Measurements from ENCODE around the gene NOVA2.
A peak's percentile ranks its signal among the peaks of the same experiment; 100 is the strongest.
"Not testable (repeated sequence)": the region's sequence is repeated elsewhere in the genome, so short reads cannot be mapped to it uniquely, and the experiment has no call there.

The NOVA2 gene

GRCh38 chr19:45900738-45901431 is 72.8 kb downstream of the NOVA2 start:
- peak overlapping the region in 4 of 5 donors; percentile 48 to 88 (median 72) for H3K4me3 ChIP-seq (ENCODE audit: low read depth in 1 of 5, low read length in 5 of 5)
- H3K9ac ChIP-seq (ENCODE audit: low read length in 5 of 5), result peak overlapping the region in 1 of 5 donors; percentile 59
- H3K27me3 ChIP-seq (ENCODE audit: control insufficient read depth in 5 of 5, insufficient read depth in 4 of 5, low read length in 5 of 5), result no peaks in the 10 kb centered on the region
- H3K36me3 ChIP-seq (ENCODE audit: control insufficient read depth in 5 of 5, insufficient read depth in 5 of 5, low read length in 5 of 5), result peaks cover 0 to 18% (median 15%) of the 10 kb centered on the region in 5 donors
- H3K9me3 ChIP-seq (ENCODE audit: control insufficient read depth in 5 of 5, low read length in 5 of 5), result no peaks in the 10 kb centered on the region
- H3K4me1 ChIP-seq (ENCODE audit: control insufficient read depth in 5 of 5, insufficient read depth in 5 of 5, low read length in 5 of 5), result peaks cover 3 to 26% (median 24%) of the 10 kb centered on the region in 5 donors
- no peak overlapping the region for H3K27ac ChIP-seq (ENCODE audit: low read depth, low read length)

GRCh38 chr19:45899919-45900589 is 73.6 kb downstream of the NOVA2 start:
- no peak overlapping the region for H3K4me3 ChIP-seq (ENCODE audit: low read depth in 1 of 5, low read length in 5 of 5)
- H3K27me3 ChIP-seq (ENCODE audit: control insufficient read depth in 5 of 5, insufficient read depth in 4 of 5, low read length in 5 of 5), result no peaks in the 10 kb centered on the region
- no peak overlapping the region for H3K27ac ChIP-seq (ENCODE audit: low read depth, low read length)
- peaks cover 0 to 25% (median 20%) of the 10 kb centered on the region in 5 donors for H3K36me3 ChIP-seq (ENCODE audit: control insufficient read depth in 5 of 5, insufficient read depth in 5 of 5, low read length in 5 of 5)
- H3K9ac ChIP-seq (ENCODE audit: low read length in 5 of 5), result no peak overlapping the region
- no peaks in the 10 kb centered on the region for H3K9me3 ChIP-seq (ENCODE audit: control insufficient read depth in 5 of 5, low read length in 5 of 5)
- peaks cover 3 to 26% (median 24%) of the 10 kb centered on the region in 5 donors for H3K4me1 ChIP-seq (ENCODE audit: control insufficient read depth in 5 of 5, insufficient read depth in 5 of 5, low read length in 5 of 5)

DNA sequence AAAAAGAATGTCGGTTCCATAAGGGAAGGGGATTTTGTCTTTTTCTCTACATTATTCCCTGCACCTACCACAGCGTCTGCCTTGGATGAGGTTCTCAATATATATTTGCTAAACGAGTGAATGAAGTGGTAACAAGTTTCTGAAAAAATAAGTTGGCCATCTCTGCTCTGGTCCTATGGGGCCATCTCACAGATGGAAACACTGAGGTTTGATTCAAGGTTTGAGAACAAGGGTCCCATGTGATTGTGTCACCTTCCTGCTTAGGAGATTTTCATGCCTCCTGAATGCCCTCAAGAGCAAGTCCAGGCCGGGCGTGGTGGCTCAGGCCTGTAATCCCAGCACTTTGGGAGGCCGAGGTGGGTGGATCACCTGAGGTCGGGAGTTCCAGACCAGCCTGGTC is 74.4 kb downstream of the NOVA2 start:
- Histone ChIP-seq H3K27me3 (ENCODE audit: control insufficient read depth in 5 of 5, insufficient read depth in 4 of 5, low read length in 5 of 5) (no peaks in the 10 kb centered on the region), H3K36me3 (ENCODE audit: control insufficient read depth in 5 of 5, insufficient read depth in 5 of 5, low read length in 5 of 5) (peaks cover 0 to 27% (median 22%) of the 10 kb centered on the region in 5 donors), H3K9me3 (ENCODE audit: control insufficient read depth in 5 of 5, low read length in 5 of 5) (no peaks in the 10 kb centered on the region)

GRCh38 chr19:45897261-45897812 is 76.3 kb downstream of the NOVA2 start:
- Histone ChIP-seq H3K27me3 (ENCODE audit: control insufficient read depth in 5 of 5, insufficient read depth in 4 of 5, low read length in 5 of 5) (no peaks in the 10 kb centered on the region), H3K27ac (ENCODE audit: low read depth, low read length) (no peak overlapping the region), H3K36me3 (ENCODE audit: control insufficient read depth in 5 of 5, insufficient read depth in 5 of 5, low read length in 5 of 5) (peaks cover 0 to 27% (median 22%) of the 10 kb centered on the region in 5 donors), H3K4me3 (ENCODE audit: low read depth in 1 of 5, low read length in 5 of 5) (no peak overlapping the region), H3K9me3 (ENCODE audit: control insufficient read depth in 5 of 5, low read length in 5 of 5) (no peaks in the 10 kb centered on the region), H3K9ac (ENCODE audit: low read length in 5 of 5) (no peak overlapping the region), H3K4me1 (ENCODE audit: control insufficient read depth in 5 of 5, insufficient read depth in 5 of 5, low read length in 5 of 5) (peaks cover 0 to 17% (median 16%) of the 10 kb centered on the region in 5 donors)

More for the DNA sequence above, 74.4 kb downstream of the NOVA2 start:
- H3K4me1 ChIP-seq (ENCODE audit: control insufficient read depth in 5 of 5, insufficient read depth in 5 of 5, low read length in 5 of 5), result peaks cover 3 to 26% (median 24%) of the 10 kb centered on the region in 5 donors
- H3K27ac ChIP-seq (ENCODE audit: low read depth, low read length), result no peak overlapping the region
- H3K9ac ChIP-seq (ENCODE audit: low read length in 5 of 5), result no peak overlapping the region
- no peak overlapping the region for H3K4me3 ChIP-seq (ENCODE audit: low read depth in 1 of 5, low read length in 5 of 5)

DNA sequence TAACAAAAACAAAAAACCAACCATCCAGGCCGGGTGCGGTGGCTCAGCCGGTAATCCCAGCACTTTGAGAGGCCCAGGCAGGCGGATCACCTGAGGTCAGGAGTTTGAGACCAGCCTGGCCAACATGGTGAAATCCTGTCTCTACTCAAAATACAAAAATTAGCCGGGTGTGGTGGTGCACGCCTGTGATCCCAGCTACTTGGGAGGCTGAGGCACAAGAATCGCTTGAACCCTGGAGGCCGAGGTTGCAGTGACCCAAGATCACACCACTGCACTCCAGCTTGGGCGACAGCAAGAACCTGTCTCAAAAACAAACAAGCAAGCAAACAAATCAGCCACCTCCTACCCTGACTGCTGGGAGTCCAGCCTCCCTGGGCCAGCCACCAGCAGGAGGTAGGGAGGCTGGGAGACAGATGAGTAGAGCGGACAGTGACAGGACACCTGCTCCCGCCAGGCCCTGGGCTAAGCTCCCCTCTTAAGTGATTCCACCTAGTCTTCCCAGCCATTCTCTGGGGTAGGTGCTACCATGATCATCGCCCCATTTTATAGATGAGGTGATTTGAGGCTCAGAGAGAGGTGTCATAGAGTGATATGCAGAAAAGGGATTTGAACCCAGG is 77.6 kb downstream of the NOVA2 start:
- H3K9ac ChIP-seq (ENCODE audit: low read length in 5 of 5); H3K27me3 ChIP-seq (ENCODE audit: control insufficient read depth in 5 of 5, insufficient read depth in 4 of 5, low read length in 5 of 5); H3K27ac ChIP-seq (ENCODE audit: low read depth, low read length); H3K4me1 ChIP-seq (ENCODE audit: control insufficient read depth in 5 of 5, insufficient read depth in 5 of 5, low read length in 5 of 5); H3K9me3 ChIP-seq (ENCODE audit: control insufficient read depth in 5 of 5, low read length in 5 of 5); H3K4me3 ChIP-seq (ENCODE audit: low read depth in 1 of 5, low read length in 5 of 5): not testable (repeated sequence)
- H3K36me3 ChIP-seq (ENCODE audit: control insufficient read depth in 5 of 5, insufficient read depth in 5 of 5, low read length in 5 of 5), result peaks cover 0 to 27% (median 22%) of the 10 kb centered on the region in 5 donors

- peaks cover 0 to 2% (median 1%) of the 10 kb centered on the region in 5 donors for H3K4me1 ChIP-seq (ENCODE audit: control insufficient read depth in 5 of 5, insufficient read depth in 5 of 5, low read length in 5 of 5)
- H3K4me3 ChIP-seq (ENCODE audit: low read depth in 1 of 5, low read length in 5 of 5), result no peak overlapping the region
- H3K36me3 ChIP-seq (ENCODE audit: control insufficient read depth in 5 of 5, insufficient read depth in 5 of 5, low read length in 5 of 5), result peaks cover 0 to 27% (median 22%) of the 10 kb centered on the region in 5 donors
- H3K9me3 ChIP-seq (ENCODE audit: control insufficient read depth in 5 of 5, low read length in 5 of 5), result no peaks in the 10 kb centered on the region
- no peaks in the 10 kb centered on the region for H3K27me3 ChIP-seq (ENCODE audit: control insufficient read depth in 5 of 5, insufficient read depth in 4 of 5, low read length in 5 of 5)
- H3K27ac ChIP-seq (ENCODE audit: low read depth, low read length), result no peak overlapping the region
- H3K9ac ChIP-seq (ENCODE audit: low read length in 5 of 5), result no peak overlapping the region
Measured at GRCh38 chr19:45895519-45895972, 78.1 kb downstream of the NOVA2 start.

- Histone ChIP-seq H3K27me3 (ENCODE audit: control insufficient read depth in 5 of 5, insufficient read depth in 4 of 5, low read length in 5 of 5) (no peaks in the 10 kb centered on the region), H3K9me3 (ENCODE audit: control insufficient read depth in 5 of 5, low read length in 5 of 5) (no peaks in the 10 kb centered on the region), H3K4me1 (ENCODE audit: control insufficient read depth in 5 of 5, insufficient read depth in 5 of 5, low read length in 5 of 5) (peaks cover 0 to 11% (median 11%) of the 10 kb centered on the region in 5 donors), H3K27ac (ENCODE audit: low read depth, low read length) (no peak overlapping the region), H3K9ac (ENCODE audit: low read length in 5 of 5) (no peak overlapping the region), H3K4me3 (ENCODE audit: low read depth in 1 of 5, low read length in 5 of 5) (no peak overlapping the region), H3K36me3 (ENCODE audit: control insufficient read depth in 5 of 5, insufficient read depth in 5 of 5, low read length in 5 of 5) (peaks cover 0 to 15% (median 8%) of the 10 kb centered on the region in 5 donors)
Measured at GRCh38 chr19:45890877-45891276, 82.8 kb downstream of the NOVA2 start.

- Histone ChIP-seq H3K27me3 (ENCODE audit: control insufficient read depth in 5 of 5, insufficient read depth in 4 of 5, low read length in 5 of 5) (no peaks in the 10 kb centered on the region), H3K4me1 (ENCODE audit: control insufficient read depth in 5 of 5, insufficient read depth in 5 of 5, low read length in 5 of 5) (peaks cover 3 to 24% (median 23%) of the 10 kb centered on the region in 5 donors), H3K9me3 (ENCODE audit: control insufficient read depth in 5 of 5, low read length in 5 of 5) (no peaks in the 10 kb centered on the region), H3K27ac (ENCODE audit: low read depth, low read length) (no peak overlapping the region), H3K36me3 (ENCODE audit: control insufficient read depth in 5 of 5, insufficient read depth in 5 of 5, low read length in 5 of 5) (peaks cover 0 to 10% (median 4%) of the 10 kb centered on the region in 5 donors), H3K9ac (ENCODE audit: low read length in 5 of 5) (no peak overlapping the region), H3K4me3 (ENCODE audit: low read depth in 1 of 5, low read length in 5 of 5) (no peak overlapping the region)
Measured at GRCh38 chr19:45889210-45889885, 84.3 kb downstream of the NOVA2 start.

DNA sequence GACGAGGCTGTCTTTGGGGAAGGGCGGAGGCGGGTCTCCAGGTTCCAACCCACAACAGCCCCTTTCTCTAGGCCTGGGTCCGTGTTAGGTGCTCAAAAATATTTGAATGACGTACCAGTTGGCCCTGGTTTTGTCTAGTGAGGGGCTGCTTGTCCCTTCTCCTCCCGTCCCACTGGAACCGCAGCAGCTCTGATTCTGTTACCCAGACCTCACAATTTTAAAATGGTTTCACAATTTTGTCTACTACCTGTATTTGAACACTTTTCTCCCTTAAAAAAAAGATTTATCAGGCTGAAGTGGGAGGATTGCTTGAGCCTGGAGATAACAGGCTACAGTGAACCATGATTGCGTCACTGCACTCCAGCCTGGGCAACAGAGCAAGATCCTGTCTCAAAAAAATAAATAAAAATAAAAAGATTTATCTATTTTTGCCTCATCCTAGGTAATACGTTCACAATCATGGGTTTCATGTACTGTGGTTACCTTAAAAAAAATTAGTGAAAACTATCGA is 86.4 kb downstream of the NOVA2 start:
- H3K36me3 ChIP-seq (ENCODE audit: control insufficient read depth in 5 of 5, insufficient read depth in 5 of 5, low read length in 5 of 5), result peaks cover 0 to 15% (median 5%) of the 10 kb centered on the region in 5 donors
- peak overlapping the region; percentile 92 for H3K27ac ChIP-seq (ENCODE audit: low read depth, low read length)
- peaks cover 3 to 43% (median 41%) of the 10 kb centered on the region in 5 donors for H3K4me1 ChIP-seq (ENCODE audit: control insufficient read depth in 5 of 5, insufficient read depth in 5 of 5, low read length in 5 of 5)
- no peaks in the 10 kb centered on the region for H3K27me3 ChIP-seq (ENCODE audit: control insufficient read depth in 5 of 5, insufficient read depth in 4 of 5, low read length in 5 of 5)
- H3K9ac ChIP-seq (ENCODE audit: low read length in 5 of 5), result peak overlapping the region; percentile 87 to 98 (median 93)
- H3K4me3 ChIP-seq (ENCODE audit: low read depth in 1 of 5, low read length in 5 of 5), result peak overlapping the region; percentile 76 to 93 (median 86)
- no peaks in the 10 kb centered on the region for H3K9me3 ChIP-seq (ENCODE audit: control insufficient read depth in 5 of 5, low read length in 5 of 5)
